HepG2 (cell line): ENCODE measurements around the gene LYRM4. TPM values are rescaled to one million over a fixed set of nuclear protein-coding genes. Genes with fewer than 3 reads are reported as not detected.
A peak's percentile ranks its signal among the peaks of the same experiment; 100 is the strongest.

Experiments used
- FOXK2 ChIP-seq: fragments of 450-650 bp; IDR thresholded peaks from 2 replicates; pipeline ENCODE4 v1.6.1; 2016
- HMGA1 ChIP-seq: sonication (generic); formaldehyde crosslinking; conservative IDR thresholded peaks from 2 replicates; pipeline ENCODE4 v1.4.0; 2020; ENCODE audit warnings: missing genetic modification reagents
- ISX ChIP-seq: sonication (generic); formaldehyde crosslinking; conservative IDR thresholded peaks from 2 replicates; pipeline ENCODE4 v1.5.0; 2020; ENCODE audit warnings: missing genetic modification reagents
- MAF1 ChIP-seq: sonication (generic); formaldehyde crosslinking; IDR thresholded peaks from 2 replicates; pipeline ENCODE4 v1.5.0; 2020; ENCODE audit warnings: missing genetic modification reagents, borderline replicate concordance
- NONO ChIP-seq, 2 experiments: fragments of 450-650 bp in 1 of 2; sonication (generic) in 1 of 2; formaldehyde crosslinking in 1 of 2; IDR thresholded peaks in 1 of 2; conservative IDR thresholded peaks in 1 of 2; 2 replicates each; pipeline versions ENCODE4 v1.6.1 to v1.8.0; 2017 to 2022; ENCODE audit warnings: mild to moderate bottlenecking in 1 of 2, missing genetic modification reagents in 1 of 2, moderate library complexity in 1 of 2
- PRDM4 ChIP-seq: sonication (generic); formaldehyde crosslinking; IDR thresholded peaks from 2 replicates; pipeline ENCODE4 v1.9.0; 2021; ENCODE audit warnings: missing genetic modification reagents, borderline replicate concordance
- RARA ChIP-seq: IDR thresholded peaks from 2 replicates; pipeline ENCODE4 v1.6.1; 2016; ENCODE audit warnings: missing genetic modification reagents, missing compliant biosample characterization
- ZBTB7B ChIP-seq: sonication (generic); formaldehyde crosslinking; IDR thresholded peaks from 2 replicates; pipeline ENCODE4 v1.4.0; 2020; ENCODE audit warnings: missing genetic modification reagents
- ZHX2 ChIP-seq, 2 experiments: sonication (generic) in 1 of 2; formaldehyde crosslinking in 1 of 2; IDR thresholded peaks; 2 replicates each; pipeline versions ENCODE4 v1.6.1 to v1.9.0; 2014 to 2022; ENCODE audit warnings: antibody characterized with exemption in 1 of 2, borderline replicate concordance in 1 of 2, inconsistent platforms in 1 of 2, low read depth in 1 of 2, missing genetic modification reagents in 1 of 2
- ZNF10 ChIP-seq: sonication (generic); formaldehyde crosslinking; IDR thresholded peaks from 2 replicates; pipeline ENCODE4 v1.4.0; 2020; ENCODE audit warnings: mild to moderate bottlenecking, low read depth, missing genetic modification reagents, borderline replicate concordance
- ZNF562 ChIP-seq: sonication (generic); formaldehyde crosslinking; IDR thresholded peaks from 2 replicates; pipeline ENCODE4 v1.8.0; 2022; ENCODE audit warnings: missing genetic modification reagents, borderline replicate concordance
- ZNF614 ChIP-seq: IDR thresholded peaks from 2 replicates; pipeline ENCODE4 v1.6.1; 2018; ENCODE audit warnings: missing biosample characterization, missing genetic modification reagents, inconsistent platforms, borderline replicate concordance
- ZNF83 ChIP-seq: sonication (generic); formaldehyde crosslinking; IDR thresholded peaks from 2 replicates; pipeline ENCODE4 v1.4.0; 2020; ENCODE audit warnings: missing genetic modification reagents, mild to moderate bottlenecking, borderline replicate concordance
- ZNF879 ChIP-seq: sonication (generic); formaldehyde crosslinking; IDR thresholded peaks from 2 replicates; pipeline ENCODE4 v1.8.1; 2023; ENCODE audit warnings: missing genetic modification reagents
- ZSCAN31 ChIP-seq: sonication (generic); formaldehyde crosslinking; IDR thresholded peaks from 2 replicates; pipeline ENCODE4 v1.5.0; 2020; ENCODE audit warnings: low read depth, mild to moderate bottlenecking, missing genetic modification reagents
- polyA plus RNA-seq, 8 experiments: library from polyadenylated mRNA; depleted of rRNA in 3 of 8; stranded (reverse) in 7 of 8; unstranded in 1 of 8; fragments of >200 nt; fragmentation: Illumina TruSeq in 4 of 8; extraction: Trizol in 4 of 8; gene quantifications; 2 replicates each; pipeline versions ENCODE4 v1.2.1 to v1.2.3, GENCODE V29; 2011 to 2016; ENCODE audit warnings: low read depth in 4 of 8, missing spikeins in 1 of 8, mixed read lengths in 1 of 8; ENCODE audit not compliant: insufficient read depth in 1 of 8
- total RNA-seq, 5 experiments: library from RNA; depleted of rRNA; stranded (reverse); fragments of >200 nt; fragmentation: Illumina TruSeq; extraction: Trizol; gene quantifications; 2 replicates each; pipeline ENCODE4 v1.2.3, GENCODE V29; 2016; ENCODE audit warnings: low read depth in 1 of 5
- TF ChIP-seq, protein P1 (sequence below): sonication (generic); formaldehyde crosslinking; IDR thresholded peaks from 2 replicates; pipeline ENCODE4 v1.5.0; 2020; ENCODE audit warnings: missing genetic modification reagents
- TF ChIP-seq, protein P2 (sequence below): sonication (generic); formaldehyde crosslinking; IDR thresholded peaks from 2 replicates; pipeline ENCODE4 v1.4.0; 2020; ENCODE audit warnings: missing genetic modification reagents

The LYRM4 gene
- total and polyA plus RNA-seq, 2 of the 13 experiments (the other 11 are each of a cell fraction or from before 2014, with no cell fraction given), result 64.6 to 67.5 TPM

- TF ChIP-seq, protein P1, sequence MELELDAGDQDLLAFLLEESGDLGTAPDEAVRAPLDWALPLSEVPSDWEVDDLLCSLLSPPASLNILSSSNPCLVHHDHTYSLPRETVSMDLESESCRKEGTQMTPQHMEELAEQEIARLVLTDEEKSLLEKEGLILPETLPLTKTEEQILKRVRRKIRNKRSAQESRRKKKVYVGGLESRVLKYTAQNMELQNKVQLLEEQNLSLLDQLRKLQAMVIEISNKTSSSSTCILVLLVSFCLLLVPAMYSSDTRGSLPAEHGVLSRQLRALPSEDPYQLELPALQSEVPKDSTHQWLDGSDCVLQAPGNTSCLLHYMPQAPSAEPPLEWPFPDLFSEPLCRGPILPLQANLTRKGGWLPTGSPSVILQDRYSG (CRISPR knock-in tag), result 0 out of 2 replicates have a peak, but pooled peaks have one; percentile 10
- no peak for TF ChIP-seq ZNF562 (CRISPR knock-in tag)
- TF ChIP-seq ZNF83 (CRISPR knock-in tag), result peak; percentile 59; the same call in 1 of the 2 replicates
- TF ChIP-seq ZNF614 (CRISPR knock-in tag), result no peak
- TF ChIP-seq ZBTB7B, result no peak
- TF ChIP-seq, protein P2, sequence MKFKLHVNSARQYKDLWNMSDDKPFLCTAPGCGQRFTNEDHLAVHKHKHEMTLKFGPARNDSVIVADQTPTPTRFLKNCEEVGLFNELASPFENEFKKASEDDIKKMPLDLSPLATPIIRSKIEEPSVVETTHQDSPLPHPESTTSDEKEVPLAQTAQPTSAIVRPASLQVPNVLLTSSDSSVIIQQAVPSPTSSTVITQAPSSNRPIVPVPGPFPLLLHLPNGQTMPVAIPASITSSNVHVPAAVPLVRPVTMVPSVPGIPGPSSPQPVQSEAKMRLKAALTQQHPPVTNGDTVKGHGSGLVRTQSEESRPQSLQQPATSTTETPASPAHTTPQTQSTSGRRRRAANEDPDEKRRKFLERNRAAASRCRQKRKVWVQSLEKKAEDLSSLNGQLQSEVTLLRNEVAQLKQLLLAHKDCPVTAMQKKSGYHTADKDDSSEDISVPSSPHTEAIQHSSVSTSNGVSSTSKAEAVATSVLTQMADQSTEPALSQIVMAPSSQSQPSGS (CRISPR knock-in tag), result no peak
- no peak for TF ChIP-seq ZSCAN31
- no peak for TF ChIP-seq FOXK2
- TF ChIP-seq PRDM4 (CRISPR knock-in tag), result no peak
- no peak for TF ChIP-seq ZNF10 (CRISPR knock-in tag)
- no peak for TF ChIP-seq RARA
- no peak for TF ChIP-seq NONO (IDR thresholded peaks at IDR 0.05)
- TF ChIP-seq NONO (CRISPR knock-in tag; conservative IDR thresholded peaks at IDR 0.05), result peak; percentile 12; the same call in 1 of the 2 replicates
- TF ChIP-seq ZNF879 (CRISPR knock-in tag), result no peak
- no peak for TF ChIP-seq ISX
- TF ChIP-seq MAF1 (CRISPR knock-in tag), result no peak
- TF ChIP-seq HMGA1 (CRISPR knock-in tag), result no peak
- TF ChIP-seq ZHX2 (IDR thresholded peaks at IDR 0.05; ENCODE audit: low read depth), result no peak
- TF ChIP-seq ZHX2 (CRISPR knock-in tag; IDR thresholded peaks at IDR 0.05; ENCODE audit: borderline replicate concordance), result no peak
Measured at GRCh38 chr6:5084781-5085647, 175.7 kb downstream of the LYRM4 start, which contains the start of gene PPP1R3G (continued).
